Thyroid gland (tissue), 4 donors: ENCODE data around the gene PINLYP.
"Not testable (repeated sequence)": the region's sequence is repeated elsewhere in the genome, so short reads cannot be mapped to it uniquely, and the experiment has no call there.

Source experiments
- CTCF ChIP-seq, 6 experiments: fragments of 200-600 bp in 3 of 6; fragments of 450-650 bp in 3 of 6; sonication (generic) in 3 of 6; IDR thresholded peaks; one replicate each; pipeline ENCODE4 v1.5.1; 2016 to 2019; ENCODE audit warnings: antibody characterized with exemption in 6 of 6, mild to moderate bottlenecking in 2 of 6, inconsistent platforms in 1 of 6, moderate library complexity in 1 of 6
- POLR2A ChIP-seq, 2 donors: fragments of 450-650 bp; IDR thresholded peaks; one replicate each; pipeline ENCODE4 v1.6.1; 2017; ENCODE audit warnings: antibody characterized with exemption in 2 of 2, mild to moderate bottlenecking in 2 of 2, moderate library complexity in 1 of 2

GRCh38 chr19:43600326-43600725 is 24.7 kb downstream of the PINLYP start:
- TF ChIP-seq CTCF, POLR2A (IDR thresholded peaks at IDR 0.05): not testable (repeated sequence)
